ENCODE results near the gene PSD. TPM values are rescaled to one million over a fixed set of nuclear protein-coding genes. Genes with fewer than 3 reads are reported as not detected.
"Not testable (repeated sequence)": the region's sequence is repeated elsewhere in the genome, so short reads cannot be mapped to it uniquely, and the experiment has no call there.

Gene PSD
- not detected in 2 replicates for total RNA-seq (2014; rRNA removed; shearing (Covaris generic))

DNA sequence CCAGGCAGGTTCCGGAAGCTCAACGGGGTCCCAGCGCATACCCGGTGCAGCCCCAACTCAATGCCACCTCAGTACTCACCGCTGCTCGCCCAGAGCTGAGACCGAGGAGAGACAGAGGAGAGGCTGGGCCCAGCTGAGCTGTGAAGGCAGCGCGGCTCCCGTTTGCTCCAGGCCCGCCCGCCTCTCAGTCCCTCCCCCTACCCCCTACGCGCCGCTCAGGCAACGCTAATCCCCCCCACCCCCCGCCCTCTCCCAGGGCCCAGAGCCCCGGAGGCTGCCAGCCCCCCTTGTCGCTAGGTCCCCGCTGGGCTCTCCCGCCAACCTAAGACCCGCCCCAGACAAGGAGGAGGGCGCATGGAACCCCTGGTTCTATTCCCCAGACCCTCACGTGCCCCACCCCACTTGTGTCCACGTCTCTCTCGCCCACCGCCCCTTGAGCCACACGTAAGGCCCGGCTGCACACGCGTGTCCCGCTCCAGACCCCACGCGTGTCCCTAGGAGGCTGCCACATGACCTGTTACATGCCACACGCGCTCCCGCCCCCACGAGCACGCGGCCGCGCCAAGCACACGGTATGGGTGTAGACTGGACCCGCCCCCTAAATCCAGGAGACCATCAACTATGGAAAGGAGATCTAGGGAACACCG is at the start of gene PSD:
TSS of gene PSD (minus strand) at position 164 of the 647 bp plus-strand sequence. CDS start 1,747 bp downstream, outside the sequence.
- no peak for DNase-seq (ENCODE audit: low read depth)

DNA sequence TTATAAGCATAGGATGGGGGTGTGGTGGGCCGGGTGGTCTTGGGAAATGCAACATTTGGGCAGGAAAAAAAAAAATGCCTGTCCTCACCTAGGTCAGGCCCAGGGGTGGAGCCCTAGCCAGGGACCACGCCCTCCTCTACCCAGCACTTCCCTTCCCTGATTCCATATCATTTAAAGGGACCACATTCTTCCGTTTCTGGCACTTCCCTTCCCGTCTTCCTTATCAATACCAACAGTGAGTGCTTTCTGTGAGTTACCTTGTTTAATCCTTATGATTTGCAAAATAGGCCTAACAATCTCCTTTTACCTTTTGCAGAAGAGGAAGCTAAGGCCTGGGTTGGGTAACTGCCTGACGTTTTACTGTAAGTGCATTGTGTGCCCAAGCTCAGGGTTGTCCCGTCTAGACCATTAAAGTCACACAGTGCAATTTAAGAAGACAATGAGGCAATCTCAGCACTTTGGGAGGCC is 49.4 kb upstream of the PSD start:
- DNase-seq (ENCODE audit: low read depth) = no peak

DNA sequence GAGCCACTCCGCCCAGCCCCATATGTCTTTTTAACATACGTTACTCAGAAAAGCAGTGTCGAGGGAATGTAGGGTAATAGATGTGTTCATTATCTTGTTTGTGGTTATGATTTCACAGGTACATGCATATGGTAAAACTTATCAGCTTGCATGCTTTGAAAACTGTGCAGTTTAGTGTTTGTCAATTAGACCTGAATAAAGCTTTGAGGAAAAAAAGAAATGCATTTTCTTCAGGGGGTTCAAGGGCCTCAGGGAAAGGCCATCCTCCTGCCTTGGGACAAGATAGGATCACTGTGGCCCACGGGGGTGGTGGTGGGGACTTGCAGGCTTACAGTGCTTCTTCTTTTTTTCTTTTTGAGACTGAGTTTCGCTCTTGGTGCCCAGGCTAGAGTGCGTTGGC is 48.7 kb upstream of the PSD start:
- no peak for DNase-seq (ENCODE audit: low read depth)

DNA sequence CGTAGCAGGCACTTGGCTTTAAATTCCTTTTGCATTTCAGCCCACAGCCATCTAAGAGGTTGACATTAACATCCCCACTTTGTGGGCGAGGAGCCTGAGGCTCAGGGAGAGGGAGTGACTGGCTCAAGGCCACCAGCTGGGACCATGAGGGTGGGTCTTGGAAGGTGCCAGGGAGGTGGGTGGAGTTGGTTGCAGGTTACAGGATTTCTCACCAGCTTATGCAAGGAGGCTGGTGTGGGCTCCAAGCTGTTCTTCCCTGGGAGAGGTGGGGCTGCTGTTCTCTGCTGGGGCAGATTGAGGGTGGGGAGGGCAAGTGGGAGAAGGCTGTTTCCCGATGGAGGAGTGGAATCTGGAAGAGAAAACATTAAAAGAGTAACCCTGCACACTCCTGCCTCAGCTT is 46.9 kb upstream of the PSD start:
- no peak for DNase-seq (ENCODE audit: low read depth)

DNA sequence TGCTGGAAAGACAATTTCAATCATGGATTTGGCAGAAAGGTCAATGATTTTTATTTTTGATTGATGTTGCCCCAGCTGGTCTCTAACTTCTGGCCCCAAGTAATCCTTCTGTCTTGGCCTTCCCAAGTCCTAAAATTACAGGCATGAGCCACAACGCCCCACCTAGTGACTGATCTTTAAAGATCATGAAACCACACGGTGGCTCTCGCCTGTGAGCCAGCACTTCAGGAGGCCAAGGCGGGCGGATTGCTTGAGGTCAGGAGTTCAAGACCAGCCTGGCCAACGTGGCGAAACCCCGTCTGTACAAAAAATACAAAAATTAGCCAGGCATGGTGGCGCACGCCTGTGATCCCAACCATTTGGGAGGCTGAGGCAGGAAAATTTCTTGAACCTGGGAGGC is 45.4 kb upstream of the PSD start:
- DNase-seq (ENCODE audit: low read depth) = no peak

DNA sequence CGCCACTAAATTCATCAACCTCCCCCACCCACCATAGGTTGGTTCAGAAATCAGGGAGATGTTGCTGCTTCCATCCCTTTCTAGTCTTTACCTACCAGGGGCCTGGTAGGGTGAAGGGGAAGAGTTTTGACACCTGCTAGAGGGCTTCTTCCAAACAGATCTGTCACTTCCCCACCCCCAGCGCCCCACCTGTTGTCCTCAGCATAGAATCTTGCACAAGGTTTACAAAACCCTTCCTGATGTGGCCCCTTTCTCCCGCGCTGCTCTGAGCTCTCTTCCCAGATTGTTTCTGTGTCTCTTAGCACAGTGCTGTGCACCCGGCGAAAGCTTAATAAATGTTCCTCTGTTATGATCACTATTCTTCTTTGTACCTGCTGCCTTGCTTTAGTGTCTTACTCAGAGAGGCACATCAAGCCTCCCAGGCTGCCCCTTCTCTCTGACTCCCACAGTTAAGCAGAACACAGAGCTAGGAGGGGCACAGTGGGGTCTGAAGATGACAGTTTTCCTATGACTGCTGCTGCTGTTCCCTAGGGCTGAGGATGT is 44.0 kb upstream of the PSD start:
- no peak for DNase-seq (ENCODE audit: low read depth)

DNA sequence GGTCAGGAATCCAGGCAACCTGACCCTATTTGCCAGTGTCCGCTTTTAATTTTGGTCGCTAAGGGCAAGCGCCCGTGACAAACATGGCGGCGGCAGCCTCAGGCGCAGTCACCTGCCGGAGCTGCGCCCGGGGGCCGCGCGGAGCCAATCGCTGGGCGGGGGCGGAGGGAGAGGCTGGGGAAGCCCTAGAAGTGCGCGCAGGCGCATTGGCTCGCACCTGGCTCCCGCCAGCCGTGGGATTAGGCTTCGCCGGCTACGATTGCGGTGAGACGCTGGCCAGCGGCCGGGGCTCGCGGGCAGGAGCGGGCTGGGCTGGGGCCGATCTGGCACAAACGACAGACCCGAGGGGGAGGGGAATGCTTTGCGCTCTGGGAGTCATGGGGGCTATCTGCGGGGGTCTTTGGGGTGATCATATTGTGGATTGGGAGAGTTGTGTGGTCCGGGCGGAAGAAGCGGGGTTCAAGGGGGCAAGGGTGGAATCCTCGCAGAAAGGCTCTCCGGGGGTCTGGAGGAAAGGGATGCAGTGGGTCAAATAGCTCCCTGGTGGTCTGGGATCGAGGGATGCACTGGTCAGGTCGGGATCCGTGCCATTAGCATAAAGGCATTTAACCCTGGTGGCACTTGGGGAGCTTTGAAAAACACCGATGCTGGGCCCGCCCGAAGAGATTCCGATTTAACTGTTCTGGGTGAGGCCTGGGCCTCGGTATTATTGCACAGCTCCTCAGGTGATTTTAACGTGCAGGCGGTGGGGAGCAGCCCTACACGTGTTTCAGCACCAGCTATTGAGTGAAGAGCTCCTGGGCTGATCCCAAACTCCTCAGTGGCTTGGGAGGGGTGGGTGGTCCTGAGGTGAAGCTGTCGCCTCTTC is 42.8 kb upstream of the PSD start:
- peak; percentile 90 for DNase-seq (ENCODE audit: low read depth)

DNA sequence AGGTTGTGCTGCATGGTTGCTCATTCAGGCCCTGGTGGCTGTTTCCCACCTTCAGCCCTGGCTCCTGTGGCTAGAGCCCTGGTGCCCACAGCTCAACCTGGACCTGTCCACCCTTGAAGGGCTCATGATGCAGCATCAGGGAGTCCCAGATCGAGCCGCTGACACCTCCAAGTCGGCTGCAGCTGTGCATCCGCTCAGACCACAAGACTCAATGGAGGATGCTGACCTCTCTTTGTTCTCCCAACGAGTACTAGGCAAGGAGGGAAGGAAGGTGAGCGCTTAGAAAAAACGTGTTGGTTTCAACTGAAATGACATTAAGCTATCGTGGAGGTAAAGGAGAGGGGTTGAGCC is 42.2 kb upstream of the PSD start:
- DNase-seq (ENCODE audit: low read depth) = no peak

DNA sequence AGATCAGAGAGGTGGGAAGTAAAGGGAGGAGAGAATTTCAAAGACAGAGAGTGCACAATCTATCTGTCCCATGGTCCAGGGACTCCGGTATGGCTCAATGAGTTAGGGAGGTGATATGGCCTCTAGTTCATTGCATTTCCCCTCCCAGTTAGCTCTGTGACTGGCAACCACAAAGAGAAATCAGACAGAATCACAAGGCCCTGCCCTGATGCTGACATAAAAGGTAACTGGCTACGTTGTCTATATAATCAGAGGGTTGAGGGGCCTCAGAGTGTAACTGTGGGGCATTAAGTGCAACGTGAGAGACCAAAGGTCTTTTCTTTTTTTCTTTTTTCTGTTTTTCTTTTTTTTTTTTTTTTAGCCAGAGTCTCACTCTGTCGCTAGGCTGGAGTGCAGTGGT is 40.1 kb upstream of the PSD start:
- DNase-seq (ENCODE audit: low read depth) = no peak

DNA sequence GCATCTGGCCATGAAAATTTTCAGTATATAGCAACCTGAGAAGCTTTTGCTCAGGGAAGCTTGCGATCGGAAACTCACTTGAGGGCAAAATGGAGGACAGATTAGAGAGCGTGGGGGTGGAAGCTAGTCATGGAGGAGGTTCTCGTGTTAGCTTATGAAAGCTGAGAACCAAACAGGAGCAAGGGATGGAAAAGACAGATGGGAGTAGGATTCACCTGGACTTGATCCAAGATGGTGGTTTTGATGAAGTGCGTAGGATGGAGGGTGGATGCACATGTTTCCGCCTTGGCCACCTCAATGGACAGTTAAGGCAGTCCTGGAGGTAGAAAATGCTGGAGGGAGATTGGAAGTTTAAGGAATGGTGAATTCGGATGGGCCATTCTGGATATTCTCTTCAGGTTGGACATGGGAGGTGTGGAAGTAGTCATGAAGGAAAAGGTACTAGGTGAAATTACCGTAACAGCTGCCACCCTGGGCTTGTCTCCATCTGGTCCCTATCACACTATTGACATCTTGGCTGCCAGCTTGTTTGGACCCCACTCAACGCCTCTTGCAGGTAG is 39.1 kb upstream of the PSD start:
- DNase-seq (ENCODE audit: low read depth) = no peak

DNA sequence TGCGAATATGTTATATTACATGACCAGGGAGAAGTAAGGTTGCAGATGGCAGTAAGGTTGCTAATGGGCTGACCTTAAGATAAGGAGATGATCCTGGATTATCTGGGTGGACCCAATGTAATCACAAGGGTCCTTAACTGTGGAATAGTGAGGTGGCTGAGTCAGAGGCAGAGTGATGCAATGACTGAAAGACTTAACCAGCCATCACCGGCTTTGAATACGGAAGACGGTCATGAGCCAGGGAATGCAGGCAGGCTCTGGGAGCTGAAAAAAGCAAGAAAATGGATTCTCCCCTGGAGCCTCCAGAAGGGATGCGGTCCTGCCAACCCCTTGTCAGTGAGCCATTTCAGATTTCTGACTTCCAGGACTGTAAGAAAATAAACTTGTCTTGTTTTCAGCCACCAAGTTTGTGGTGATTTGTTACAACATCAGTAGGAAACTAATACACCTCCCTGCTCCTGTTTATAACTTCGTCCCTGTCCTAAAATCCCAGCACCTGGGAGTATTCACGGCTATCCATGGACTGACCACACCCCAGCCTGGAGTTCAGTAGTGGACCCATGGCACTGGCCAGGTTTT is 37.4 kb upstream of the PSD start:
- peak; percentile 78 for DNase-seq (ENCODE audit: low read depth)

DNA sequence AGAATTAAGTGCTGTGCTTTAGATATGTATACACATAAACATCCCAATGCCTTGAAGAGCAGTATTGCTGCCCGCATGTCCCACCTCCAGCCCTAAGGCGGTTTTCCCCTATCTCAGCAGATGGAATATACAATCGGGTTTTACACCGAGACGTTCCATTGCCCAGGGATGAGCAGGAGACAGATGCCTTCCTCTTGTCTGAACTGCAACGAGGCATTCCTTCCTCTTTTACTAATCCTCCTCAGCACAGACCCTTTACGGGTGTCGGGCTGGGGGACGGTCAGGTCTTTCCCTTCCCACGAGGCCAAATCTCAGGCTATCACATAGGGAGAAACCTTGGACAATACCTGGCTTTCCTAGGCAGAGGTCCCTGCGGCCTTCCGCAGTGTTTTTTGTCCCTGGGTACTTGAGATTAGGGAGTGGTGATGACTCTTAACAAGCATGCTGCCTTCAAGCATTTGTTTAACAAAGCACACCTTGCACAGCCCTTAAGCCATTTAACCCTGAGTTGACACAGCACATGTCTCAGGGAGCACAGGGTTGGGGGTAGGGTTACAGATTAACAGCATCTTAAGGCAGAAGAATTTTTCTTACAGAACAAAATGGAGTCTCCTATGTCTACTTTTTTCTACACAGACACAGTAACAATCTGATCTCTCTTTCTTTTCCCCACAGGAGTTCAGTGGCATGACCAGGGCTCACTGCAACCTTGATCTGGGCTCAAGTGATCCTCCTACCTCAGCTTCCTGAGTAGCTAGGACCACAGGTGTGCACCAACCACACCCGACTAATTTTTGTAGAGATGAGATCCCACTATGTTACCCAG is 36.3 kb upstream of the PSD start:
- DNase-seq (ENCODE audit: low read depth) = not testable (repeated sequence)

DNA sequence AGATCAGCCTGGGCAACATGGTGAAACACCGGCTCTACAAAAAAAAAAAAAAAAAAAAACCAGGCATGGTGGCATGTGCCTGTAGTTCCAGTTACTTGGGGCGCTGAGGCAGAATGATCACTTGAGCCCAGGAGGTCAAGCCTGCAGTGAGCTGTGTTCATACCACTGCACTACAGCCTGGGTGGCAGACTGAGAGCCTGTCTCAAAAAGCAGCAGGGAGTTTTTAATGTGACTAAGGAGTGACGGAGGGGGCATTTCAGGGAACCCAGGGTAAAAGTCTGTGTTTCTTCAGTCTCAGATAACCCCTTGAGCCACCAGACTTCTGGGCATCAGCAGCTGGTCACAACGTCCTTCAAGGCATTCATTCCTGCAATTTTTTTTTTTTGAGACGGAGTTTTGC is 34.9 kb upstream of the PSD start:
- DNase-seq (ENCODE audit: low read depth) = peak; percentile 68

DNA sequence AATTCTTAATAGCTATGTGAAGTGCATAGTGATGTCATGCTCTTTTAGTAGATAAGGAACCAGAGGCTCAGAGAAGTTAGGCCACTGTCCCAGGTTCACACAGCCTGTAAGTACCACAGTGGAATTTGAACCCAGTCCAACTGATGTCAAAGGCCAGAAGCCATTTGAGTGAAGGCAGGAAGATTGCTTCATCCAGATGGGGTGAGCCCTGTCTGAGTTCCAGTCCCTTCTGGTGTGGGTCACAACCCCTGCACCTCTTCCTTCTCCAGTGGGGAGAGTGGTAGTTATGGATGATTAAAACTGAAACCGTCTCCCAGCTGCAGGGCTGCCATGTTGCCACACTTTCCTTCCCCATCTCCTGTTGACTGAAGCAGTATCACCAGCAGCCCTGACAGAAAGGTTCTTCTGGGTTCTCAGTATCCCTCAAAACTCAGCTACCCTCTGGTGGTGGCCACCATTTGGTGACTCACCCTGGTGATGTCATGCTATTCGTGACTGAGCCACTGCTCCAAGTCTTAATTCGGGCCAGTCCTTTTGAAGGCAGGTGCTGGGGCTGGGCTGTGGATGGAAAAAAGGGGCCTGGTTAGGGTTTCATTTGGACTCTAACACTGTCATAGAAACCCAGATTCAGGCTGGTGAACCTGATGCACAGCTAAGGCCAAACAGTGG is 34.2 kb upstream of the PSD start:
- peak; percentile 94 for DNase-seq (ENCODE audit: low read depth)

DNA sequence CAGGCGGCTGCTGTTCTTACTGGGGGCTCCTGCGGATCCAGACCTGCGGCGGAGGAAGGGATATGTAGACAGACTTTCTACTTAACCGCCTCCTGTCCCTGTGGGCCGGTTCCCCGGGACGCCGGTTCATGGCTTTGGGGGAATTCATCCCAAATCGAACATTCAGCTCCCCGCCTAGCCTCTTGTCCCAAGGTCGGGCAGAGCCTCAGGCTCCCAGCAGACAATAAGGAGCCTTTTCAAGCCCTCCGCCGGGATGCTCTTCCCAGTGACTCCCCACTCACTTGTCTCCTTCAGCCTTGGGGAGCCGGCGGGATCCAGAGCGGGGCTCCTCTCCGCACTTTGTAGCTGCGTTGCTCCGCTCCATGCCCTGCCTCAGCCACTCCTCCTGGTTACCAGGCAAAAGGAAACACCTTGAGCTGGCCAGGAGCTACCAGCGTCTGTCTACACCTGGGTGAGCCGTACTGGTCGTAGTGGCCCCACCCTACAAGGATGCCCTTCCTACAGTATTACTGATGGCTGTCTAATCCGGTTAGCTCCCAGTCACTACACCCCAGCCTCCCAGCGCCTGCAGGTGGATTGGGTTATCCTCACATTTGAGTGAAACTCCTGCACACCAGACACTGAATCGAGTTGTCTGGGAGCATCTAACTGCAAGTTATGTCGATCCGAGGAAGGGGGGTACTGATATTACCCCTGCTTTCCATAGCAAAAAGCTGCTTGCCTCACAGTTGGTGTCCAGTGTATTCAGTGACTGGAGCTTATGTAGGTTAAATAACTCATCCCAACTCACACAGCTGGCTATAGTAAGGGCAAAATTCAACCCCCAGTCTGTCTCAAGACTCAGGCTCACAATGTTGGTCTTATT is 32.8 kb upstream of the PSD start, which contains the start of gene C10orf95:
TSS of gene C10orf95 (minus strand) at position 439 of the 865 bp plus-strand sequence. CDS start 450 bp downstream, outside the sequence.
- DNase-seq (ENCODE audit: low read depth) = no peak

DNA sequence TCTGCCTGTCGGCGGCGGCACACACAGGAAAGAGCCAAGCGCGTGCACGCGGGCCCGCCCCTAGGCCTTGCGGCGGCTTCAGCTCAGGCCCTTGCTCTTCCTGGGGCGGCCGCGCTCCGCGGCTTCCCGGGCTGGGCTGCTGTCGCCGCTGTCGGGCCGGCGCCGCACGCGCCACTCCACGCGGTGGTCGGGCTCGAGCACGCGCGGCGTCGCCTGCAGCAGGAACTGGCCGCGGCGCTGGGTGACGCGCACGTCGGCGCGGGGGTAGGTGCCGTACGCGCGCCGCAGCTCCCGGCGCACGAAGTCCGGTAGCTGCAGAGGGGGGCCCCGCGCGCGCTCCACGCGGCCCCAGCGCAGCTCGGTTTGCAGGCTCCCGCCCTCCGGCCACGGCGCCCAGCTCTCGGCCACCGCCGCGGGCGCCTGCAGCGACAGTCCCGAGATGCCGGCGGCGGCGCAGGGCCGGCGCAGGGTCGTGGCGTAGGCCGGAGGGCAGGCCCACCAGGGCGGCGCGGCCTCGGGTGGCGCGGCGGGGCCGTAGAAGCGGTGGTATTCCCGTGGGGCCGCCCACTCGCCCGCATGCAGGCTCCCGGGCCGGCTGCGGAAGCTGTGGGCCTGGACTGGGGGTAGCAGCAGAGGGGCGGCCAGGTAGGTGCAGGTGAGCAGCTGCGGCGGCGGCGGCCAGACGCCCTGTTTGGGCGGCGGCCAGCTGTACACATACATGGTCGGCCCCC is 32.0 kb upstream of the PSD start:
- DNase-seq (ENCODE audit: low read depth) = peak; percentile 77

DNA sequence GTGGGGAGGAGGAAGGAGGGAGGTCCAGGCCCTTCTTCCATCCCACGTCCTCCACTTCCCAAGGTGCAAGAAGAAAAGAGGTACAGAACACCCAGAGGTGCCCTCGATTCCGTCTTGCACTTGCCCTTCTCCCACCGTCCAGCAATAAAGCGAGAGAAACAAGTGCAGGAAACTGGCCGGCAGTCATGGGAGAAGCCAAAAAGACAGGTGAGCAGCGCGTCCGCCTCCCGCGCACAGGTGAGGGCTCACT is 31.5 kb upstream of the PSD start:
- DNase-seq (ENCODE audit: low read depth) = no peak

DNA sequence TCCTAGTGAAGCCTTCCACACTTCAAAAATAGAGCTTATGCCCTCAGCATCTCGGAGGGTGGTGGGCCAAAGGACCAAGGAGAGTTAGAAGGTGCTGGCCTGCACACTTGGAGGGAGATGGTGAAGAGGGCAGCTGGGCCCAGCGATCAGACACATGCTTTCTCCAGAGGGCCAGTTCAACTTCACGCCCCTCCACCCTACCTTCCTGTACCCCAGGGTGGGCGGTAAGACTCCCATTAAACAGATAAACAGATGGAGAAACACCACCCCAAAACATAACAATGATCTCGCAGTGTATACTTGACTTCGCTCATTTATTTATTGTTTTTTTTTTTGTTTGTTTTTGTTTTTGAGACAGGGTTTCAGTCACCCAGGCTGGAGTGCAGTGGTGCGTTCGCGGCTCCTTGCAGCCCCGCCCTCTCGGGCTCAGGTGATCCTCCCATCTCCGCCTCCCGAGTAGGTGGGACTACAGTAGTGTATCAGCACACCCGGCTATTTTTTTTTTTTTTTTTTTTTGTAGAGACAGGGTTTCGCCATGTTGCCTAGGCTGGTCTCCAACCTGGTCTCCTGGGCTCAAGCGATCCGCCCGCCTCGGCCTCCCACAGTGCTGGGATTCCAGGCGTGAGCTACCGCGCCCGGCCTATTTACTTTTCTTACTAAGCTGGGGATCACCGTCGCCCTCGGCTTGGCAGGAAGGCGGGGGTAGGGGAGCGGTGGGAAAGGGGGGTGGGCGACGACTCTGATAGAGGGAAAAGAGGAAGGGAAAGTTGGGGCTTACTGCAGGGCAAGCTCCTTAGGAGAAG is 30.9 kb upstream of the PSD start:
- DNase-seq (ENCODE audit: low read depth) = peak; percentile 79

Data from M059J (cell line).